GM18507 (cell line): ENCODE results near the gene TP53RK.

Experiments
- DNase-seq: peaks from one replicate; pipeline ENCODE4 v3.0.0; 2011; ENCODE audit warnings: low read depth; ENCODE audit not compliant: insufficient read length; ENCODE audit errors: extremely low spot score
- FAIRE-seq: peaks from 2 replicates; lab custom pipeline; 2011; peaks lifted over from hg19 to GRCh38; lab: Jason Lieb, UNC

The TP53RK gene

DNA sequence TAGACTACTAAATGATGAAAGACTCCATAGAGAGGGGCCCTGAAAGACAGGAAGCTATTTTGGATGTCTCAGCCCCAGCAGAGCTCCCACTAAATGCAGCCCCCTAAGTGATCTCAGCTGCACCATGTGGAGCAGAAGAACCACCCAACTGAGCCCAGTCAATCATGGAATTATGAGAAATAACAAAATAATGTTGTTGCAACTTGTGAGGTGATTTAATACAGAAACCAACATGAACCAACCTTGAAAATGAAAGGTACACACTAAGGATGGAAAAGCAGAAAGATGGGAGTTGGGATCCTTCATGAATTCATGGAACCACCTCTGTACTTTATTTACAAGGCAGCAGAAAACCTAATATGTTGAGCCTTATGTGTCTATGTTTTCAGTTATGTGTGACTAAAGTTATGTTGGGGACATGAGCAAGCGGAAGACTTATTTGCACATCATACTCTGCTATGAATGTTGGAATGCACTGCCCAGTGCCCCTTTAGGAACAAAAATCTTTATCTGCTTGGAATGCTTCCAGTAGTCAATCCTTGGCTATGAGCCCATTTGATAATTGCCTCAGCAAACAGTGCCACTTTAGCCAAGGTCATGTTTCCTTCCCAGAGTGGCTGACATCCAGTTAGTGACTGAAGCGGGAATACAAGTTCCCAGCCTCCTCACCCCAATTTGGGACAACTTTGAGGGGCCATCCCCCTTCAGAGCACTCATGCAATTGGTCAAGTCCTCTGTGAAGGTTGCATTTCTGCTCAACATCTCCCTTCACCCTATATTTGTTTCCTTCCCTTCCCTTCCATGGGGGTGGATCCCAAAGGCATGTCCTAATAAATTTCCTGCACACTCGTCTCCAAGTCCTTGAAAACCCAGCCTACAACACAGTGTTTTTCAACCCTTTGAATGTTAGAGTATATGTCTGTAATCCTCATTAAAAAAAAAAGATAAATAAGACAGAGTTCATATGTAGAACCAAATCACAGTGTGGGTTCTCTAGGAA is 18.4 kb downstream of the TP53RK start:
- FAIRE-seq (no peak), DNase-seq (no peak)

DNA sequence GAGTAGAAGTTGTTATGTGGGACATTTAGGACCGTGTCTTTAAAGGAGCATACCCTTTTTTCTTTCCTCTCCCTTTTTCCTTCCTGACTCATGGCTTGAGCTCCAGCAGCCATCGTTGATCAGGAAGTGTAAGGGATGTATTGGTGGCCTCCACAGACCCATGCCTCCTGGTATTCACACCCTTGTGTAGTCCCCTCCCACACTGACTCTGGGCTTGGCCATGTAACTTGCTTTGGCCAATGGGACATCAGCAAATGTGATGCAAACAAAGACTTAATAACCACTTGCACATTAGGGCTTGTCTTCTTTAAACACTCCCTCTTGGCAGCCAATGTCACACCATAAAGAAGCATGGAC is 19.0 kb downstream of the TP53RK start:
- DNase-seq (no peak), FAIRE-seq (no peak)

DNA sequence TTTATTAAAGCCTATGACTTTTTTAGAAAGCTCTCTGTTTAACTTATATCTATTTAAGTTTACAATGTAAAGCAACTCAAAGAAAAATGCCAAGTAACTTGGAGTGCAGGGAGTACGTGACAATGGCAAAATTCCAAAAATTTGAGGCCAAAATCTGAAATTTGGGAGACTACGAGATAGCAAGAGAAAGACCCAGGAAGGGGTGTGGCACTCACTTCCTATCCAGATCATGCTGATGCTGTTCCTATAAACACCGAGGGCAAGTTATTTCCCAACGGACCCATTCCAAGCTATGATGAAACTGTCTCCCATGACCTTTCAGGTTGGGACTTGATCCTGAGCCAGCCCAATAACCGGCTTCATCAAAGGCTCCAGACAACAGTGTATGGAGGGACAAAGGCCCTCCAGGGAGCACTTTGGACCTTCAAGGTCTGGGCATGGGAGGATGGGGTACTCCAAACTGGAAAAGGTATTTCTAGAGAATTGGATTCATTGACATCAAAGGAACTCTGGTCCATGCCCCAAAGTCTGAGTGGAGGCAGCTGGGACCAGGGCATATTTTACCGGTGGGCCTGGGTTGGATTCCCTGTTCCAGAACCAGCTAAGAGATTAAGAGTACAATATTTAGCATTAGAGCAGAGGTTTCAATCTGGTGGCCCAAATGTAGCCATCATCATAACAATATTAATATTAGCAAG is 22.3 kb downstream of the TP53RK start:
- no peak for FAIRE-seq

DNA sequence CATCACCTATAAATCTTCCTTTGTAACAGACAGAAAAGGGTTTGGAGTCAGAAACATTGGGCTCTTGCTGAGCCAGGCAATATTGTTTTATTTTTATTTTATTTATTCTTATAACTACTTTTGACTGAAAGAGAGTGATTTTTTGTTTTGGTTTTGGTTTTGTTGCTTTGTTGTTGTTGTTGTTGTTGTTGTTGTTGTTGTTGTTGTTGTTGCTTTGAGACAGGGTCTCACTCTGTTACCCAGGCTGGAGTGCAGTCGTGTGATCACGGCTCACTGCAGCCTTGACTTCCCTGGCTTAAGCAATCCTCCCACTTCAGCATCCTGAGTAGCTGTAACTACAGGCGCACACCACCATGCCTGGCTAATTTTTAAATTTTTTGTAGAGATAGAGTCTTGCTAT is 22.9 kb downstream of the TP53RK start:
- FAIRE-seq (no peak), DNase-seq (no peak)

More for the DNA sequence above, 22.3 kb downstream of the TP53RK start:
- no peak for DNase-seq

DNA sequence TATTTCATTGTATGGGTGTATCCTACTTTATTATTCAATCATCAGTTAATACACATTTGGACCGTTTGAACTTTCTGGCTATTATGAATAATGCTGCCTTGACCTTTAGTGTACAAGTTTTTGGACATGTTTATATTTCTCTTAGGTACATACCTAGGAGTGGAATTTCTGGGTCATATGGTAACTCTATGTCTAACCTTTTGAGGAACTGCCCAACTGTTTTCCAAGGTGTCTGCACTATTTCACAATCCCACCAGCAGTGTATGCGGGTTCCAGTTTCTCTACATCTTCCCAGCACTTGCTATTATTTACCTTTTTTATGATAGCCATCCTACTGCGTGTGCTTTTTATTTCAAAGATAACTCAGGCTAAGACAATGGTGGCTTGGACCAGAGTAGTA is 23.6 kb downstream of the TP53RK start:
- FAIRE-seq: no peak
- DNase-seq: no peak

DNA sequence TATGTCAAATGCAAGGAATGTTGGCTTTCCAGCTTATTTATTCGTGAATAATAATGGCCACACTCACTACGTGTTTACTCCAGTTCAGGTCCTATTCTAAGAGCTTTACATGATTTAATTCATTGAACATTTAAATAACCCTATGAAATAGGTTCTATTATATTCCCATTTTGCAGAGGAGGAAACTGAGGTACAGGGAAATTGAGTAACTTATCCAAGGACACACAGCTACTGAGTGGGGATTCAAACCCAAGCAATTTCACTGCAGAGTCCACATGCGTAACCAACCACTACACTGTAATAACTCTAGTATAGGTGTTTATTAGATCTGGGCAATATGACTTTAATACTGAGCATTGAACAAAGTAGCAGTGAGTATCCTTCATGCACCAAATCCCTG is 25.7 kb downstream of the TP53RK start:
- FAIRE-seq (no peak), DNase-seq (no peak)

DNA sequence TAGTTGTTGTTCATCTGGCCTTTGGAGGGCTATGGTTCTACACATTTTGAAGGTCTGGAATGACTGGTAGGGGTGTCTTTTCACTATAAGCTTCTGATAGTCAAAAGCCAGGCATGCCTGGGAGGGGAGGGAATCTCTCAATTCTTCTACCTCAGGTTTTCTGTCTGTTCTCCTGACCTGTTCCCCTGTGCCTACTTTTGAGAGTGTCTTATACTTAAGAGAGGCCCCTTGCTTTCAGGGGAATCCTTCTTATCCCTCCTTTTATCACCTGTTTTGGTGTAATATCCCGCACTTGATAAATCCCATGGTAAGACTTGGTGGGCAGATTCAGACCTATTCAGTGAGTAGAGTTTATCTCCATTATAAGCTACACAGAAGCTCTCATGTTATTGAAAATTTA is 27.6 kb downstream of the TP53RK start:
- DNase-seq (no peak), FAIRE-seq (no peak)

DNA sequence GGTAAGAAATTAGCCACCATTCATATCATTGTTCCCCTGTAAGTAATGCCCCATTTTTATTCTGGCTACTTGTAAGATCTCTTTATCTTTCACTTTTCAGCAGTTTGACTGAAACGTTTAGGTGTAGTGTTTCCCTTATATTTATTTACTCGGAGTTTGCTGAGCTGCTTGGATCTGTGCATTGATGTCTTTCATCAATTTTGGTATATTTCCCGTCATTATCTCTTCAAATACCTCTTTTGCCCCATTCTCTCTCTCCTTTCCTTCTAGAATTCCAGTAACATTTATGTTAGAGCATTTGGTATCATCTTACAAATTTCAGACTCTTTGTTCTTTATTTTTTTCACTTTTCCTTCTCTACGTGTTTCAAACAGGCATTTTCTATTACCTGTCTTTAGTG is 28.8 kb downstream of the TP53RK start:
- DNase-seq (no peak), FAIRE-seq (no peak)

DNA sequence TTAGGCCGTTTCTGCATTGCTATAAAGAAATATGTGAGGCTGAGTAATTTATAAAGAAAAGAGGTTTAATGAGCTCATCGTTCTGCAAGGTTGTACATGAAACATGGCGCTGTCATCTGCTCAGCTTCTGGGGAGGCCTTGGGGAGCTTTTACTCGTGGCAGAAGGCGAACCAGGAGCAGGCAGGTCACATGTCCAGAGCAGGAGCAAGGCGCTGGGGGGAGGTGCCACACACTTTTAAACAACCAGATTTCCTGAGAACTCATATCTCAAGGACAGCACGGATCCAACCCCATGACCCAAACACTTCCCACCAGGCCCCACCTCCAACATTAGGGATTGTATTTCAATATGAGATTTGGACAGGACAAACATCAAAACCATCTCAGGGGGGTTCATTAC is 31.6 kb downstream of the TP53RK start:
- DNase-seq (no peak), FAIRE-seq (no peak)

DNA sequence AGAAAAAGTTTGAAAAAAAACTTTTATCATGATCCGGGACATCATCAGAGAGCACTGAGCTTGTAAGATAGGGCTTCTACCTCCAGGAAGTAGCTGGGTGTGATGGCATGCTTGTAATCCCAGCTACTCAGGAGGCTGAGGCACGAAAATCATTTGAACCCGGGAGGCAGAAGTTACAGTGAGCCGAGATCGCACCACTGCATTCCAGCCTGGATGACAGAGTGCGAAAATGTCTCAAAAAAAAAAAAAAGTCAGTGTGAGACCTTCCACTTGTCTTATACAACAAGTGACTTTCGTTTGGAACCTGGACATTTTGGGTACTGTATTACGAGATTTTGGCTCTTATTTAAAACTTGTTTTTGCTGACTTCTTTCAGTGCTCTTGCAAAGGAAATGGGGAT is 32.1 kb downstream of the TP53RK start:
- DNase-seq (no peak), FAIRE-seq (no peak)

DNA sequence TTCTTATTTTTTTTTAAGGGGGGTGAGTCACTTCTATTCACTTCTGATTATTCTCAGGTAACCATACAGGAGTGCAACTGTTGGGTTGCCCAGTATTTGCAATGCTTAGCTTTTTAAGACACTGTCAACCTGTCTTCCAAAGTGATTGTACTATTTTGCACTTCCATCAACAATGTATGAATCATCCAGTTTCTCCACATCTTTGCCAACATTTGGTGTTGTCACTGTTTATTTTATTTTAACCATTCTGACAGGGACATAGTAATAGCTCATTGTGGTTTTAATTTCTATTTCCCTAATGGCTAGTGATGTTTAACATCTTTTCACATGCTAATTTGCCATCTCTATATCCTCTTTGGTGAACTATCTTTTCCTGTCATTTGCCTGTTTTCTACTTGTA is 36.5 kb downstream of the TP53RK start:
- FAIRE-seq (no peak), DNase-seq (no peak)

DNA sequence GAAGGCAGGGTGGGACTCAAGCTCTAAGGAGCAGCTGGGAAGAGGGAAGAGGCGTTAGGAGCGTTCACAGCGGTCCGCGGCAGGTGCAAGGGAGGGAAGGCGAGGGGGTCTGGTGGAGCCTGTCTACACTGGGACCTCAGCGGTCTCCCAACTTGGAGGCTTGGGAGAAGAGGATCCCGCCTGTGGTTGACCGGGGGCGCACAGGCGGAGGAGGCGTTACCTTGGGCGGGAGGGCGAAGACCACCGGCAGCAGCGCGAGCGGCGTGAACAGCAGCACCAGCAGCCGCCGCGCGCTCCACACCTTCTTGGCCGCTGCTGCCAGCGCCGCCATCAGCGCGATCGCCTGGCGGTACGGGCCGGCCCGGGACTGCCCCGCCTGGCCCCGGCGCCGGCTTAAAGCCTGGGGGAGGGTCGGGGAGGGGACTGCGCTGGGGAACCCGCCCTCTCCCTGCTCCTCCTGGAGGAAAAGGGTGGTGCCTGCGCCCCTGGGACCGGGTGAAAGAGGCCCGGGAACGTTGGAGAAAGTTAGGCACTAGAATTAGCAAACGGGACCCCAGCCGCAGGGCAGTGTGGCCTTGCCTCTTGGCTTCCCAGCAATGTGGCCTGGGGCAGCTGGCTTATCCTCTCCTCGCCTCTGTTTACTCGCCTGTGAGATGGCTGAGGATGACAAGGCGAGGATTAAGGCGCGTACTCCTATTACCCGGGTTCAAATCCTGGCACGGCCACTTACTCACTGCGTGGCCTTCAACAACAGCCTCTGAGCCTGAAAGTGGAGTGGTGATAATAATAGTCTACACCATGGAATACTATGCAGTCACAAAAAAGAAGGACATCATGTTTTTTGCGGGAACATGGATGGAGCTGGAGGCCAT is 37.9 kb downstream of the TP53RK start, which contains the start of gene SLC13A3:
Gene SLC13A3, minus strand, starts transcription at position 369 of the 872 bp plus-strand sequence. Its CDS starts 38 bp downstream, at position 331.
- FAIRE-seq (no peak), DNase-seq (no peak)

DNA sequence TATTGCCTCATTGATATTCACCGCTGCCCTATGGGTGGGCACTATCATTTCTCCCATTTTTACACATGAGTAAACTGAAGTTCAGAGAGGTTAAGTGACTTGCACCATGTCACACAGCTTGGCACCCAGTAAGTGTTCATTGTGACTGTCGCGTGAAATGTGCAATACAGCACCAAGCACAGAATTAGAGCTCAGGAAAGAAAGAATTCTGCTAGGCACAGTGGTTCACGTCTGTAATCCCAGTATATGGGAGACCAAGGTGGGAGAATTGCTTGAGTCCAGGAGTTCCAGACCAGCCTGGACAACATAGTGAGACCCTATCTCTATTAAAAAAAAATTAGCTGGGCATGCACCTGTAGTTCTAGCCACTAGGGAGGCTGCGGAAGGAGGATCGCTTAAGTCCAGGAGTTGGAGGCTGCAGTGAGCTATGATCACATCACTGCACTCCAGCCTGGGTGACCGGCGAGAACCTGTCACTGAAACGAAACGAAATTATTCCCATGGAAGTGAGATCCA is 38.6 kb downstream of the TP53RK start:
- no peak for DNase-seq
- FAIRE-seq: no peak

DNA sequence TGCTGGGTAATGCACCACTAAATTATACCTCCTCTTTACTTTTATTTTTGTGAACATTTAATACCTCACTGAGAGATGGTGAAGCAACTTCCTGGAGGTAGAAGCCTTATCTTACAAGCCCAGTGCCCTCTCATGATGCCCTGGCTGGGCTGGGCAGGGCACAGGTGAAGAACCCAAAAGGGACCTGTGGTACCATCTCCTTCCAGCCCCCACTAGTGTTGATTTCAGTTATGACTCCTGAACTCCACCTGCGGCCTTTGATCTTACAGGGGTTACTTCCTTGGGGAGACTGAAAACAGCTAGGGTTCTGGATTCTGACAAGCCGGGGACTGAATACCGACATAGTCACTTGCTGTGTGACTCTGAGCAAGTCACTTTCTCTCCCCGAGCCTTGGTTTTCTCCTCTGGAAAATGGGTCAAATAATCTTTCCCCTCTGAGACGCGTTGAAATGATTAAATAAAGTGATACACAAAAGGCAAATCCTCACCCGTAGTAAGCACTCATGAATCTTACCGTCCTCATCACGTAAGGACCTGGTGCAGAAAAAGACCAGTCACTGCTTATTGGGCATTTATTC is 39.2 kb downstream of the TP53RK start:
- no peak for DNase-seq
- FAIRE-seq: no peak

DNA sequence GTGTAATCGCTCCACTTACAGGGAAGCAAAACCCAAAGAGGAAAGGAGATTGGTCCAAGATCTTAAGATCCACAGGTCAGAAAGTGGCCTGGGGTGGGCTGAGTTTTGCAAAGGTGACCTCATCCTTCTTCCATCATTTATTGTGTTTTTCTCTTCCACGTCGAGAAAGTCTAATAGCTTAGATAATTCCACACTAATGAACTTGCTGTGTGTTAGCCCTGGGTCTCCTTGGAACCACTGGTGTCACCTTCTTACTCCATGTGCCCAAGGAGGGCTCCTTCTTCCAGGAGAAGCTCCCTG is 39.6 kb downstream of the TP53RK start:
- DNase-seq (no peak), FAIRE-seq (no peak)

DNA sequence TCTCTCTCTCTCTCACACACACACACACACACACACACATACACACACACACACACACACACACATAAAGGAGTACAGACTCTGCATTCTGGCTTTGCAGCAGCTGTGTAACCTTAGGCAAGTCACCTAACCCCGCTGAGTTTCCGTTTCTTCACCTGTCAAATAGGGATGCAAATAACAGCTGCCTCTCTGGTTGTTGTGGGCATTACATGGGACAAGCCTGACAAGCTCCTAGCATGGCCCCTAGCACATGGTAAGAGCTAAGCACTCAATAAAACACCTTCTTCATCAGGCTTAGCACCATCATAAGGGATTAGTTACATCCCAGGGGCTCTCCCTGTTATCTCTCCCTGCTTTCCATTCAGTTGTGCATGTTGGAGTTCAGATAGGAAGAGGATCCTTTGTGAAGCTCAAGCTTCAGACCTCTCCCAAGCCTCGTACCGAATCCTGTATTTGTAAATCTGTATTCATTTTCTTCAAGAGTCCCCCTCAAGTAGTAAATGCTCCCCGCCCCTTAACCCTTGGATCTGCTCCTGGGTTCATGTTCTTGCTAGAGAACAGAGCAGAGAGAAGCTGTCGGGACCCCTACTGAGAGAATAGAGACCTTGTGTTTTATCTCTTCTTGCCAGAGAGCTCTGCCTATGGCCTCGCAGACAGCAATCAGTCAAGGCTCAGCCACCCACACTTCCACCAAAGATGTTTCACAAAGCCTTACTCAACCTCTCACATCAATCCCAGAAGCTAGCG is 40.2 kb downstream of the TP53RK start:
- FAIRE-seq (no peak), DNase-seq (no peak)

DNA sequence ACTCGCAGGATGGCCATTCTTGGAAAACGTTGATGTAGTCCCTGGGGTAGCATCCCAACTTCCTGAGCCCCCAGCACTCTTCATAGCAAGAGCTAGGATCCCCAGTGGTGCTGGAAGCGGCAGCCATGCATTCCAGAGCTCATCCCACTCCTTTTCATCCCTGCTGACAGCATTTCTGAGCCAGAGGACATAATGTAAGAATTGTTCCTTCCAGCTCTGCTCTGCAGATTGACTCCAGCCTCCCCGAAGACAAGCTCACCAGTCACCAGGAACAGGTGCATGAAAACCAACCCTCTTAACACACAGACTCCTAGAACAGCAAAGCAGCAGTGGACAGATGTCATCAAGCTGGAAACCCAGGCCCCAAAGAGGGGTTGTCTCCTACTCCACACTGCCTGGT is 41.8 kb downstream of the TP53RK start:
- FAIRE-seq (no peak), DNase-seq (no peak)

DNA sequence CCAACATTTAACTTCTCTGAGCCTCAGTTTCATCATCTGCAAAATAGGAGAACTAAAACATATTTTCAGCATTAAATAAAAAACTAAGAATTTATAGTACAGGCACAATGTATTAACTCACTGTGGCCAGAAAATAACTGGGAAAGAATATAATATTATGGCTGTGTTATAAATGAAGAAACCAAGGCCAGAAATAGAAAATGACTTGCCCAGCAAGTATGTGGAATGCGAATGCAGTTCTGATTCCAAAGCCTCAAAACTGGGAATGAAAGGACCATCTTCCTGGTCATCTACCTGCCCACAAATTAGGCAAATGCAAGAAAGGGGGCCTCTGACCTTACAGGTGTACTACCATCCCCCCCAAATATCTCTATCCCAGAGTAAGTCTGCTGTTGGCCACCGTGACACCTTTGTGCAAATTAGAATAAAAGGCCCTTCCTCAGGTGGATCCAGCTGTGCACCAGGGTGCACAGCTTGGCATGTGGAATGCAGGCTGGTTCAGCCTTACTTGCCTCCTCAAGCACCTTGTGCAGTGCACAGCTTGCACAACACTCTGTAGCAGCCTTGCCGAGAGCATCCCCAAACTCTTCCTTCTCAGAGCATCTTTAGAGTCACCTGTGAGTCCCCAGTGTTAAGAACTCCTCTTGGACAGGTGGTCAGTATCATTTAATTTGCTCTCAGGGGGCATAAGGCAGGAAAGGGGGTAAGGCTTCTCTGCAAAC is 42.4 kb downstream of the TP53RK start:
- DNase-seq (no peak), FAIRE-seq (no peak)
